ENCODE data around the gene TSPAN18.

GRCh38 chr11:44760477-44760872 lies 33.7 kb downstream of the TSPAN18 start:
- TF ChIP-seq CTCF (IDR thresholded peaks at IDR 0.05; ENCODE audit: low read depth, low read length, poor library complexity, severe bottlenecking) (no peak), EZH2phosphoT487 (IDR thresholded peaks at IDR 0.05; ENCODE audit: borderline replicate concordance, low read length) (no peak)

Measured in DOHH2 (cell line).